ENCODE data around the gene HIC1.

HIC1 gene

GRCh38 chr17:2025622-2026309 is 29.1 kb upstream of the HIC1 start:
- no peak for DNase-seq

DNA sequence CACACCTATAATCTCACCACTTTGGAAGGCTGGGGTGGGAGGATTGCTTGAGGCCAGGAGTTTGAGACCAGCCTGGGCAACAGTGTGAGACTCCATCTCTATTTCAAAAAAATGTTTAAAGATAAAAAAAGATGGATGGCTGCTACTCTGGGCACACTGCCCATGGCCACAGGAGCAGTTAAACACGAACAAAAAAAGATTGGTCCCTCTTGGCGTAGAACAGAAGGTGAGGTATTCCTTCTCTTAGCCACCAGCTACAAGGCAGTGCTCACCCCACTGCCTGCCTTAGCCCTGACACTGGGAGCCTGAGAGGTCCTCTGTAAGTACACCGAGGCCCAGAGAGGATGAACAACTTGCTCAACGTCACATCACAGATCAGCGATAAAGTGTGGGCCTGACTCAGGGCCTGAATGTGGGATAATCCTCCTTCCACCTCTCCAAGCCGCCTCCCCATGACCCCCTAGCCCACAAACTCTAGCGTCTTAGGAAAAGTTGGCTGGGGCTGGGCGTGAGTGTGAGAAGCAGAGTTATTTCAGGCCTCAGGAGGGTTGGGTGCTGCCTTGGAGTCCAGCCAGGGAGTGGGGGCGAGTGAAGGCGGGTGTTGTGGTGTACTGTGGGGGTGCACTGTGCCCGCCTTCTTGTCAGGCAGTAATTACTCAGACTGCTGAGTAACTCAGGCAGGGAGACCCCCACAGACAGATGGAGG is 27.2 kb upstream of the HIC1 start:
- no peak for DNase-seq

DNA sequence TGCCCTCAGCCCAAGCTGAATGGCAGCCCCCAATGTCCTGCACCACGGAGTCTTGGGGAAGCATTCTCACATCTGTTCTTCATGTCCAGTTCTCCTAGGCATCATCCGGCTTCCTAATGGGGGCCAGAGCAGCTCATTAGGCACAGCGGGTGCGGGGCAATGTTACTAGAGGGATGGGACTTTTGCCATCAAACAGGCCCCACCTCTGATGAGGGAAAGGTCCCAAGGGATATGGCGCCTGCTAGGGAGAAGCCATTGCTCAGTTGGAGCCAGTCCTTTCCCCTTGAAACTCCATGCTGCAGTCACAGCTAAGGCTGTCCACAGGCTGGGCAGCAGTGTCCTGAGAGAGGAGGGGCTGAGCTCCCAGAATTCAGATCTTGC is 26.7 kb upstream of the HIC1 start:
- DNase-seq = no peak

- no peak for DNase-seq
These were observed 26.2 kb upstream of the HIC1 start for GRCh38 chr17:2028737-2029136.

GRCh38 chr17:2029911-2030778 is 24.8 kb upstream of the HIC1 start, which contains the start of gene DPH1:
DPH1 (plus strand) TSS chr17:2030153; CDS start chr17:2030170, 17 bp downstream.
- peak; percentile 62 to 70 for DNase-seq

GRCh38 chr17:2030779-2031163 is 24.1 kb upstream of the HIC1 start:
- no peak for DNase-seq

DNA sequence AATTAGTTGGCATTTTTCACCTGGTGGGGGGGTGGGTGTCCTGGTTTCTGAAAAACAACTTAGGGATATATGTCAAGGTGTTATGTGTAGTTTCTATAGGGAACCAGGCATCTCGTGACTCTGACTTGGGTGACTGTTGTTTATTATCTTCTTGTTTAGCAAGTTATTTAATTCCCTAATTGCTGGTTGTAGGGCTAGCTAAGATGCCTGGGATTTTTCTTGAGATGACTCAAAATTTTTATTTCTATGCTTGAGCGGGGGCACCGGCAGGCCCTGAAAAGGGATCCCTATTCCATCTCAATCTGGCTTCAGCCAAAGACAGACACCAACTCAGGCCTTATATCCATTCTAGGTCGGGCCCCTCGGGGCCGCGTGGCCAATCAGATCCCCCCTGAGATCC is 21.8 kb upstream of the HIC1 start:
- DNase-seq = no peak

DNA sequence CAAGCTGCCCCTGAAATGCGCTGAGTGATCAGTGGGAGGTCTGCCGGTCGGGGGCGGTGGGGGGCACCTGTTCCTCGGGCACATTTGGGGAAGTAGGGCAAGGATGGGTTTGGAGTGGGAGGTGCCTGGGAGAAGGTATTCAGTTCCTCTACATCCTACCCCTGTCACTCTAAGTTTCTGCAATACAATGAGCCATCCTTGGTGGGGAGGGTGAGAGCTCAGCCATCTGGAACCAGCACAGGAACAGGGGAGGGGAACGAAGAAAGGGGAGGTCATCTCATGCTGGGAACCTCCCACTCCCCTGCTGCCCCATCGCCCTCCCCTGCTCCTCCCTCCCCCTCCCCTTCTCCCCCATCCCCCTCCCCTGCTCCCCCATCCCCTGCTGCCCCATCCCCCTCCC is 20.7 kb upstream of the HIC1 start:
- DNase-seq = no peak

- no peak for DNase-seq
These were observed 19.9 kb upstream of the HIC1 start for GRCh38 chr17:2034806-2035540.

DNA sequence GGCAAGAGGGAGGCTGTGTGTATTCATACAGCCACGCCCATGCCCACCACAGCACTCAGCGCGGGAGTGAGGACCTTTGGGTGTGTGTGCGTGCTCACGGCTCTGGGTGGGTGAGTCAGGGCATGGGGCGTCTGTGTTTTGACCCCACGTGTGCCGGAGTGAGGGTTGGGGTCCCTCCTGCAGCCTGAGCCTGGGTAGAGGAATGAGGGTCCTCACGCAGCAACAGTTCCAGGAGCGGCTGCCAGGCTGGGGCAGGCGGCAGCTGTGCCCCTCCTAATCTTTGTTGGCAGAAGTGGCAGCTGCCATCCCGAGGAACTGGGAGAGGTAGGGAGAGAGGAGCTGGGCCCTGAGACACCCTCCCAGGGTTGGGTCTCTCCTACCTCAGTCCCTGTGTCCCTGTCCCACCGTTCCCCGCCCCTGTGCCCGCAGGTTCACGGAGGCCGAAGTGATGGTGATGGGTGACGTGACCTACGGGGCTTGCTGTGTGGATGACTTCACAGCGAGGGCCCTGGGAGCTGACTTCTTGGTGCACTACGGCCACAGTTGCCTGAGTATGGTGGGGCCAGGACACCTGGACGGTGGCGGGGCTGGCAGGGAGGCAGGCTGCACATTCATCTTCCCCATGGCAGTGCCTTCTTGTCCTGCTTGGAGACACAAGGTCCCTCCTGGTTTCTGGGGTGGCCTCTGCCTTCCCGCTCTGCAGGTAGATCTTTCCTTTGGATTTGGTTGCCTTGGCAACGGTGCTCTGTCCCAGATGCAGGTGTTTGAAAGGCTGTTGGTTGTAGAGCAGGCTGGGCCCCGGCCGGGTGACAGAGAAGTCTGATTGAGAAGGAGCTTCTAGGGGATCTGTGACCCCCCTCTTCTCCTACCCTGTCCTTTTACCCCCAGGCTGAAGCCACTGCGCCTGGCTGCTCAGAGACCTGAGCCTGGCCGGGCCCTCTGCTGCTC is 19.1 kb upstream of the HIC1 start:
- no peak for DNase-seq

DNA sequence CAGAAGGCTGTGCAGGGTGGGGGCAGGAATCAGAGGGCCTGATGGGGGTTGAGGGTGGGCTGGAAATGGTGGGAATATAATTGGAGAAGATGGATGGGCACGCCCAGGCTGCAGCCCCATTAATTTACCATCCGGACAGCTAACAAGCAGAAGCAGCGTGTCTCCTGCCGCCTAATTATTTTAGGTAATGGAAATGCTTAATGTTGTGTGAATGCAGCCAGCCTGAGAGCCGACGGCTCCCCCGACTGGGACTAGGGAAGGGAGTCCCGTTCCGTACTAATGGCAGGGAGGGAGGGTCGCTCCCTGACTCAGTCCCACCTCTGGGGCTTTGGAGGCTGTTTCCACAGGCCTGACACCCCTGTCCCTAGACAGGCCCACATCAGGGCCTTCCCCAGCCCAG is 17.7 kb upstream of the HIC1 start:
- no peak for DNase-seq

DNA sequence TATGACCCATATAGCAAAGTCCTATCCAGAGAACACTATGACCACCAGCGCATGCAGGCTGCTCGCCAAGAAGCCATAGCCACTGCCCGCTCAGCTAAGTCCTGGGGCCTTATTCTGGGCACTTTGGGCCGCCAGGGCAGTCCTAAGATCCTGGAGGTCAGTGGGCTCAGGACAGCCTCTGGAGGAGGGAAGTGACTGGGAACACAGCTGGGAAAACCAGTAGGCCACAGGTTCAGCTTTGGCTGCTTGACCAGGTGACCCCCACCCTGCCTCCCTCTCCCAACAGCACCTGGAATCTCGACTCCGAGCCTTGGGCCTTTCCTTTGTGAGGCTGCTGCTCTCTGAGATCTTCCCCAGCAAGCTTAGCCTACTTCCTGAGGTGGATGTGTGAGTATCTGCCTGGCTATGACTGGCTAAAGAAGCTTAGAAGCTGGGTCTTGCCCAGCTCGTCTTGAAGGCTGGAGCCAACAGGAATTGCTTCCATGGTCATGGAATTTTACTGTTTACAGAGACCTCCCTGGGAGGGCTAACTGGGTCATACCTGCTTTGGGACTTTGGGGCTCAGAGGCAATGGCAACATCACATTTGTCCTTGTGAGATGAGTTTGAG is 14.6 kb upstream of the HIC1 start:
- DNase-seq = no peak

- DNase-seq = no peak
These were observed 13.9 kb upstream of the HIC1 start for GRCh38 chr17:2040942-2041560.

- peak; percentile 32 to 48 for DNase-seq
These were observed 13.1 kb upstream of the HIC1 start, which contains the start of gene OVCA2 for GRCh38 chr17:2041561-2042389. OVCA2 (plus strand) TSS chr17:2042022; CDS start chr17:2042048, 26 bp downstream.

GRCh38 chr17:2042390-2042847 is 12.5 kb upstream of the HIC1 start:
- DNase-seq = no peak

DNA sequence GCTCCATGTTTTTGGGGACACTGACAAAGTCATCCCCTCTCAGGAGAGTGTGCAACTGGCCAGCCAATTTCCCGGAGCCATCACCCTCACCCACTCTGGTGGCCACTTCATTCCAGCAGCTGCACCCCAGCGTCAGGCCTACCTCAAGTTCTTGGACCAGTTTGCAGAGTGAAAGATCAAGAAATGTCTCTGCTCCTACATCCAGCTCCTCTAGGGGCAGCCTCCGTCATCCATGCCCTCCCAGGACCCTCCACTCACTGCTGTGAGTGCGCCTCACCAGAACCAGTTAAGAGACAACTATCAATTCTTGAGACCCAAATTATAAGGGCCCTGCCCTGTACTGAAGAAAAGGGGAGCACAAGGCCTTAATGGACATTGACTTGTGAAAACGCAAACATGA is 12.0 kb upstream of the HIC1 start:
- no peak for DNase-seq

GRCh38 chr17:2043785-2044184 is 11.1 kb upstream of the HIC1 start:
- DNase-seq = no peak

DNA sequence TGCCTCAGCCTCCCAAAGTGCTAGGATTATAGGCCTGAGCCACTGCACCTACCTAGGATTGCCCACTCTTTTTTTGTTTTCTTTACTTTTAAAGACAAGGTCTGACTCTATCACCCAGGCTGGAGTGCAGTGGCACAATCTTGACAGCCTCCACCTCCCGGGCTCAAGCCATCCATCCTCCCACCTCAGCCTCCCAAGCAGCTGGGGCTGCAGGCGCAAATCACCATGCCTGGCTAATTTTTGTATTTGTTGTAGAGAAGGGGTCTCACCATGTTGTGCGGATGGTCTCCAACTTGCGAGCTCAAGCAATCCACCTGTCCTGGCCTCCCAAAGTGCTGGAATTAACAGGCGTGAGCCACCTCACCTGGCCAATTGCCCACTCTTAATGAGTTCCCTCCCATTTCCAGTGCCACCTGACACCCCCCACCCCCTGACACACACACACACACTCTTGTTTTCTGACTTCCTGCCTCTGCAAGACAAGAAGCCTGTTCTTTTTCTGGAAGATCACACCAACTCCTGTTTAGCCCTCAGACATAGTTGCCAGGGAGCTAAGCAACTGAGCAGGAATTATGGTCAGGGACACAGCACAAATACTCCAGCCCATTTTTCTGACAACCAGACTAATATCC is 10.5 kb upstream of the HIC1 start:
- DNase-seq = no peak

GRCh38 chr17:2047590-2047989 is 7.3 kb upstream of the HIC1 start:
- no peak for DNase-seq
